HL-60 (cell line): Measurements from ENCODE around the gene PNMA6F.

Experiments
- DNase-seq, 2 experiments: peaks; one replicate each; pipeline ENCODE4 v3.0.0-alpha.2; 2010 to 2020; ENCODE audit warnings: low read depth in 1 of 2, low spot score in 1 of 2
- H3K27ac ChIP-seq: fragments of 250-450 bp; sonication (Bioruptor Pico); replicated peaks from 2 replicates; pipeline ENCODE4 v1.5.1; 2020; ENCODE audit warnings: mild to moderate bottlenecking, moderate library complexity
- H3K27me3 ChIP-seq: fragments of 250-450 bp; sonication (Bioruptor Pico); 2 replicates; pipeline ENCODE4 v1.5.1; 2021; ENCODE audit warnings: mild to moderate bottlenecking, moderate library complexity; ENCODE audit not compliant: insufficient read depth, poor library complexity, severe bottlenecking
- H3K4me3 ChIP-seq: replicated peaks from 2 replicates; pipeline ENCODE4 v1.5.1; 2011; ENCODE audit warnings: mild to moderate bottlenecking, control low read depth, low read length; ENCODE audit not compliant: insufficient read depth
- GABPA ChIP-seq: IDR thresholded peaks from 2 replicates; pipeline ENCODE4 v1.6.1; 2012; ENCODE audit warnings: low read depth
- POLR2AphosphoS5 ChIP-seq: IDR thresholded peaks from 2 replicates; pipeline ENCODE4 v1.6.1; 2012; ENCODE audit warnings: low read depth
- SPI1 ChIP-seq: IDR thresholded peaks from 2 replicates; pipeline ENCODE4 v1.6.1; 2012; ENCODE audit warnings: low read depth, mild to moderate bottlenecking, borderline replicate concordance
- TF ChIP-seq, protein P1 (sequence below): IDR thresholded peaks from 2 replicates; pipeline ENCODE4 v1.6.1; 2012; ENCODE audit warnings: low read depth; ENCODE audit not compliant: insufficient replicate concordance
- TF ChIP-seq, protein P2 (sequence below): IDR thresholded peaks from one replicate; pipeline ENCODE4 v1.5.1; 2011; ENCODE audit warnings: low read length, control low read depth, inconsistent platforms; ENCODE audit not compliant: insufficient read depth

The PNMA6F gene

GRCh38 chrX:153334654-153335295 lies 13.2 kb upstream of the PNMA6F start:
- H3K27me3 ChIP-seq, result no peaks in the 10 kb centered on the region
- no peak for DNase-seq
- H3K27ac ChIP-seq, result peak overlapping the region; percentile 63
- H3K4me3 ChIP-seq, result peak overlapping the region; percentile 67
- TF ChIP-seq, protein P1, sequence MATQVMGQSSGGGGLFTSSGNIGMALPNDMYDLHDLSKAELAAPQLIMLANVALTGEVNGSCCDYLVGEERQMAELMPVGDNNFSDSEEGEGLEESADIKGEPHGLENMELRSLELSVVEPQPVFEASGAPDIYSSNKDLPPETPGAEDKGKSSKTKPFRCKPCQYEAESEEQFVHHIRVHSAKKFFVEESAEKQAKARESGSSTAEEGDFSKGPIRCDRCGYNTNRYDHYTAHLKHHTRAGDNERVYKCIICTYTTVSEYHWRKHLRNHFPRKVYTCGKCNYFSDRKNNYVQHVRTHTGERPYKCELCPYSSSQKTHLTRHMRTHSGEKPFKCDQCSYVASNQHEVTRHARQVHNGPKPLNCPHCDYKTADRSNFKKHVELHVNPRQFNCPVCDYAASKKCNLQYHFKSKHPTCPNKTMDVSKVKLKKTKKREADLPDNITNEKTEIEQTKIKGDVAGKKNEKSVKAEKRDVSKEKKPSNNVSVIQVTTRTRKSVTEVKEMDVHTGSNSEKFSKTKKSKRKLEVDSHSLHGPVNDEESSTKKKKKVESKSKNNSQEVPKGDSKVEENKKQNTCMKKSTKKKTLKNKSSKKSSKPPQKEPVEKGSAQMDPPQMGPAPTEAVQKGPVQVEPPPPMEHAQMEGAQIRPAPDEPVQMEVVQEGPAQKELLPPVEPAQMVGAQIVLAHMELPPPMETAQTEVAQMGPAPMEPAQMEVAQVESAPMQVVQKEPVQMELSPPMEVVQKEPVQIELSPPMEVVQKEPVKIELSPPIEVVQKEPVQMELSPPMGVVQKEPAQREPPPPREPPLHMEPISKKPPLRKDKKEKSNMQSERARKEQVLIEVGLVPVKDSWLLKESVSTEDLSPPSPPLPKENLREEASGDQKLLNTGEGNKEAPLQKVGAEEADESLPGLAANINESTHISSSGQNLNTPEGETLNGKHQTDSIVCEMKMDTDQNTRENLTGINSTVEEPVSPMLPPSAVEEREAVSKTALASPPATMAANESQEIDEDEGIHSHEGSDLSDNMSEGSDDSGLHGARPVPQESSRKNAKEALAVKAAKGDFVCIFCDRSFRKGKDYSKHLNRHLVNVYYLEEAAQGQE, result no peak
- TF ChIP-seq POLR2AphosphoS5, result no peak
- TF ChIP-seq GABPA, result no peak
- TF ChIP-seq, protein P2, sequence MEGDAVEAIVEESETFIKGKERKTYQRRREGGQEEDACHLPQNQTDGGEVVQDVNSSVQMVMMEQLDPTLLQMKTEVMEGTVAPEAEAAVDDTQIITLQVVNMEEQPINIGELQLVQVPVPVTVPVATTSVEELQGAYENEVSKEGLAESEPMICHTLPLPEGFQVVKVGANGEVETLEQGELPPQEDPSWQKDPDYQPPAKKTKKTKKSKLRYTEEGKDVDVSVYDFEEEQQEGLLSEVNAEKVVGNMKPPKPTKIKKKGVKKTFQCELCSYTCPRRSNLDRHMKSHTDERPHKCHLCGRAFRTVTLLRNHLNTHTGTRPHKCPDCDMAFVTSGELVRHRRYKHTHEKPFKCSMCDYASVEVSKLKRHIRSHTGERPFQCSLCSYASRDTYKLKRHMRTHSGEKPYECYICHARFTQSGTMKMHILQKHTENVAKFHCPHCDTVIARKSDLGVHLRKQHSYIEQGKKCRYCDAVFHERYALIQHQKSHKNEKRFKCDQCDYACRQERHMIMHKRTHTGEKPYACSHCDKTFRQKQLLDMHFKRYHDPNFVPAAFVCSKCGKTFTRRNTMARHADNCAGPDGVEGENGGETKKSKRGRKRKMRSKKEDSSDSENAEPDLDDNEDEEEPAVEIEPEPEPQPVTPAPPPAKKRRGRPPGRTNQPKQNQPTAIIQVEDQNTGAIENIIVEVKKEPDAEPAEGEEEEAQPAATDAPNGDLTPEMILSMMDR, result no peak
- TF ChIP-seq SPI1, result no peak

DNA sequence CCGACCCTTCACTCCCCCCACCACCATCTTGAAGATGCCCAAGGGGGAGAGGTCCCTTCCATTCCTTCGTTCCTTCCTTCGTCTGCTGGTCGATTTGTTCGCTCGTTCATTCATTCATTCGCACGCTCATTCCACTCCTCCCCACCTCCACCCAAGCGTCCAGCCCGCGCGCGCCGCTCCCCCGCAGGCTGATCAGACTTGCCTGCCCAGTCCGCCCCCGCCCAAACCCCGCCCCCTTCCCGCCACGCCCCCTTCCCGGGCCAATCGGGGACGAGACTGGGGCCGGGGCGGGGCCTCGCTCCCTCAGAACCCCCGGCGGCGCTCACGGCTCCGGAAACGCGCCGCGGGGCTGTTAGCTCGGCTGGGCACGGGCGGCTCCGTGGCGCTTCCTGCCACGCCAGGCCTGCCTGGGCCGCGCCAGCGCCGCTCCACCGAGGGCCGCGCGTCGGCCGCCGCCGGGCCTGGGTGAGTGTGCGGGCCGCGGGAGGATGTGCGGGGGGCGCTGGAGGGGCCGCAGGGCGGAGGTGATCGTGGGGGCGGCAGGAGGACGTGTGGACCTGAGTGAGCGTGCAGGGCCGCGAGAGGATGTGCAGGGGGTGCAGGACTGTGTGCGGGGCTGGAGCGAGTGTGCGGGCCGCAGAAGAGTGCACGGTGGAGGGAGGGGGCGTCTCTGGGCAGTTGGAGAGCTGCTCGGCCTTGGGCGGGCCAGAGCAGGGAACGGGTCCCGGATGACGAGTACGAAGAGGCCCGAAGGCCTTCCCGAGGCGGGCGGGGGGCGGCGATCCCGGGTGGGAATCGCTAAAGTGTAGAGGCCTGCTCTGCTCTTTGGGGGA lies 12.5 kb upstream of the PNMA6F start, which contains the start of gene ZNF275:
TSS of gene ZNF275 (plus strand) at position 333 of the 833 bp plus-strand sequence. CDS start 2,527 bp downstream, outside the sequence.
- no peaks in the 10 kb centered on the region for H3K27me3 ChIP-seq
- DNase-seq, result peak; percentile 53 to 69
- peak within 1 kb of the TSS; percentile 67 for H3K4me3 ChIP-seq
- H3K27ac ChIP-seq, result peak within 1 kb of the TSS; percentile 63
- TF ChIP-seq POLR2AphosphoS5 (0 out of 2 replicates have a peak, but pooled peaks have one; percentile 36), GABPA (0 out of 2 replicates have a peak, but pooled peaks have one; percentile 30), SPI1 (no peak)
- TF ChIP-seq, protein P2, result no peak

GRCh38 chrX:153333266-153333665 lies 11.7 kb upstream of the PNMA6F start:
- no peak overlapping the region for H3K4me3 ChIP-seq
- TF ChIP-seq GABPA (no peak), SPI1 (no peak), POLR2AphosphoS5 (no peak)
- TF ChIP-seq, protein P2, result no peak
- TF ChIP-seq, protein P1, result no peak
- DNase-seq, result no peak
- H3K27me3 ChIP-seq, result no peaks in the 10 kb centered on the region
- H3K27ac ChIP-seq, result no peak overlapping the region
